Karpas-422 (cell line): ENCODE data around the gene GRAP2. TPM values are rescaled to one million over a fixed set of nuclear protein-coding genes. Genes with fewer than 3 reads are reported as not detected.

ENCODE experiments used
- DNase-seq: peaks from one replicate; pipeline ENCODE4 v3.0.0-alpha.2; 2015
- H2AFZ ChIP-seq: fragments of 200-600 bp; sonication (generic); 2 replicates; pipeline ENCODE4 v1.6.1; 2014; ENCODE audit warnings: antibody characterized with exemption, low read length, mixed read lengths
- H3K27ac ChIP-seq: fragments of 200-600 bp; sonication (generic); 2 replicates; pipeline ENCODE4 v1.5.1; 2014; ENCODE audit warnings: mild to moderate bottlenecking, low read length, moderate library complexity
- H3K27me3 ChIP-seq: fragments of 200-600 bp; sonication (generic); 2 replicates; pipeline ENCODE4 v1.6.1; 2014; ENCODE audit warnings: low read length, mixed read lengths
- H3K36me3 ChIP-seq: fragments of 200-600 bp; sonication (generic); 2 replicates; pipeline ENCODE4 v1.6.1; 2014; ENCODE audit warnings: low read length, mixed read lengths; ENCODE audit not compliant: insufficient read depth
- H3K4me1 ChIP-seq: fragments of 200-600 bp; sonication (generic); 2 replicates; pipeline ENCODE4 v1.6.1; 2014; ENCODE audit warnings: mild to moderate bottlenecking, low read length, mixed read lengths
- H3K4me2 ChIP-seq: fragments of 200-600 bp; sonication (generic); 2 replicates; pipeline ENCODE4 v1.6.1; 2014; ENCODE audit warnings: low read length, low read depth, mild to moderate bottlenecking; ENCODE audit not compliant: poor library complexity, severe bottlenecking
- H3K4me3 ChIP-seq: fragments of 200-600 bp; sonication (generic); 2 replicates; pipeline ENCODE4 v1.5.1; 2014; ENCODE audit warnings: mild to moderate bottlenecking, antibody characterized with exemption, low read length, mixed read lengths
- H3K79me2 ChIP-seq: fragments of 200-600 bp; sonication (generic); 2 replicates; pipeline ENCODE4 v1.6.1; 2014; ENCODE audit warnings: mild to moderate bottlenecking, low read length, mixed read lengths
- H3K9ac ChIP-seq: fragments of 200-600 bp; sonication (generic); 2 replicates; pipeline ENCODE4 v1.6.0; 2014; ENCODE audit warnings: low read length
- H3K9me2 ChIP-seq: fragments of 200-600 bp; sonication (generic), shearing (Covaris generic); replicated peaks from 2 replicates; pipeline ENCODE4 v1.6.0; 2014; ENCODE audit warnings: mild to moderate bottlenecking, low read length, moderate library complexity; ENCODE audit not compliant: insufficient read depth
- H3K9me3 ChIP-seq: fragments of 300-700, 200-600 bp; sonication (generic); 2 replicates; pipeline ENCODE4 v1.6.1; 2014; ENCODE audit warnings: low read length, mixed read lengths
- H4K20me1 ChIP-seq: fragments of 200-600 bp; sonication (generic); 2 replicates; pipeline ENCODE4 v1.6.1; 2014; ENCODE audit warnings: mild to moderate bottlenecking, antibody characterized with exemption, low read length, low read depth; ENCODE audit not compliant: insufficient read depth
- small RNA-seq: library from RNA; depleted of rRNA; stranded (forward); fragments of <200 nt; gene quantifications from one replicate; pipeline ENCODE3, GENCODE V24; 2014
- total RNA-seq: library from RNA; depleted of rRNA; stranded (reverse); fragments of >200 nt; shearing (Covaris generic); gene quantifications from 2 replicates; pipeline ENCODE4 v1.2.3, GENCODE V29; 2014; ENCODE audit warnings: low replicate concordance; rRNA removed

The GRAP2 gene
- total RNA-seq, 1 experiment from 2014 or later, result not detected

DNA sequence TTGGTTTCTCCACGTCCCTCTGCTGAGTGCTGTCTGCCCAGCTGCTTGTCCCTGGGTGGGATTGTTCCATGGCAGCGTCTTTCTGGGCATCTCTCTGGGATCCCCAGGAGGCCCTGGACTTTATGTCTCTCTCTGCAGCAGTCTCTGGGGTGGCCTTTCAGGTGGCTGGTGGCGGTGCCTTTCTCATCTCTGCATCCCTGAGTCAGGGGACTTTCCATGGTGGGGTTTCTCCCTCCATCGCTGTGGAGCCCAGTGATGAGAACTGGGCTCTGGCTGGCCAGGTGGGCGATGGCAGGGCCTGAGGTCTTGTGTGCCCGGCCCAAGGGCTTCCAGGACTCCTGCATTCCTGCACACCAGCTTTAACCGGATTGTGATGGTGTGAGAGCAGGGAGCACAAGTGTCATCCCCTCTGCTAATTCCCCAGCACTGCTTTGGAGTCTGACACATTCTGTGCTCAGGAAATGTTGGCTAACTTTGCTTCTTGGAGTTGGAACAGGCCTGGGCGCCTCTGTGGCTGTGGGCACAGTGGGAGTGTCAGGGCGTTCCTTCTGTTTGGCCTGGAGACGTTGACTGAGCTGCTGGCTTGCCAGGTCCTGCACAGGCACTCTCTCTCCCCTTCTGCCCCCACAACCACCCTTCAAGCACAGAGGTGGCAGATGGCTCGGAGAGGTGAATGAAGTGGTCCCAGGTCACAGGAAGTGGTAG is 121.8 kb downstream of the GRAP2 start:
- DNase-seq, result no peak
- no peak overlapping the region for H3K4me3 ChIP-seq
- H3K9me2 ChIP-seq, result no peaks in the 10 kb centered on the region
- no peak overlapping the region for H3K4me2 ChIP-seq
- H3K9ac ChIP-seq, result no peak overlapping the region
- no peak overlapping the region for H3K27ac ChIP-seq
- no peaks in the 10 kb centered on the region for H3K9me3 ChIP-seq
- no peaks in the 10 kb centered on the region for H3K36me3 ChIP-seq
- H2AFZ ChIP-seq, result no peak overlapping the region
- H4K20me1 ChIP-seq, result no peaks in the 10 kb centered on the region
- H3K4me1 ChIP-seq, result peaks cover 41% of the 10 kb centered on the region
- no peaks in the 10 kb centered on the region for H3K27me3 ChIP-seq
- H3K79me2 ChIP-seq, result no peaks in the 10 kb centered on the region

Small RNA genes within 50 kb of the gene (small RNA-seq; reads per million reads assigned to genes)
- gene RN7SKP210, result not detected

Other genes with a start within 250 kb of the GRAP2 start
- not detected in 2 replicates for gene ENTHD1, start 7.3 kb upstream of the GRAP2 start, total RNA-seq
- not detected in 2 replicates for gene TMA7B, start 59.3 kb downstream of the GRAP2 start, total RNA-seq
- under 0.01 and 0.07 TPM in 2 replicates for gene FAM83F, start 93.9 kb downstream of the GRAP2 start, total RNA-seq